Transverse colon (tissue), 4 donors: Measurements from ENCODE around the gene PFKFB2. TPM values are rescaled to one million over a fixed set of nuclear protein-coding genes. Genes with fewer than 3 reads are reported as not detected.
A peak's percentile ranks its signal among the peaks of the same experiment; 100 is the strongest.

Source experiments
- DNase-seq: peaks from one replicate; pipeline ENCODE4 v3.0.0-alpha.2; 2019
- H3K27ac ChIP-seq, 4 donors: fragments of 200-600 bp; sonication (generic); 2 replicates each; pipeline ENCODE4 v1.5.1; 2016 to 2018; ENCODE audit warnings: inconsistent platforms in 4 of 4
- H3K27me3 ChIP-seq: fragments of 200-600 bp; sonication (generic); 2 replicates; pipeline ENCODE4 v1.5.1; 2017; ENCODE audit warnings: inconsistent platforms
- H3K36me3 ChIP-seq, 4 donors: fragments of 200-600 bp; sonication (generic); 2 replicates each; pipeline ENCODE4 v1.5.1; 2017 to 2019; ENCODE audit warnings: inconsistent platforms in 4 of 4
- H3K4me1 ChIP-seq, 4 donors: fragments of 200-600 bp; sonication (generic); 2 replicates each; pipeline ENCODE4 v1.5.1; 2017 to 2020; ENCODE audit warnings: inconsistent platforms in 4 of 4
- H3K4me3 ChIP-seq, 4 donors: fragments of 200-600 bp; sonication (generic); 1 replicate in 1 of 4; 2 replicates in 3 of 4; pipeline versions ENCODE4 v1.5.1 to v1.6.1; 2017 to 2019; ENCODE audit warnings: inconsistent platforms in 4 of 4
- H3K9me3 ChIP-seq, 2 donors: fragments of 200-600 bp; sonication (generic); 2 replicates each; pipeline ENCODE4 v1.5.1; 2017 to 2019; ENCODE audit warnings: inconsistent platforms in 2 of 2
- CTCF ChIP-seq, 5 experiments: fragments of 200-600 bp in 3 of 5; fragments of 450-650 bp in 2 of 5; sonication (generic) in 3 of 5; IDR thresholded peaks; 1 replicate in 2 of 5; 2 replicates in 3 of 5; pipeline ENCODE4 v1.5.1; 2016 to 2017; ENCODE audit warnings: antibody characterized with exemption in 5 of 5, inconsistent platforms in 3 of 5, mild to moderate bottlenecking in 2 of 5, moderate library complexity in 1 of 5
- EP300 ChIP-seq: sonication (generic); formaldehyde crosslinking; IDR thresholded peaks from one replicate; pipeline ENCODE4 v1.6.1; 2017; ENCODE audit warnings: antibody characterized with exemption, low read depth
- POLR2A ChIP-seq: fragments of 450-650 bp; IDR thresholded peaks from one replicate; pipeline ENCODE4 v1.6.1; 2016; ENCODE audit warnings: antibody characterized with exemption, mild to moderate bottlenecking, moderate library complexity
- POLR2AphosphoS5 ChIP-seq, 3 donors: sonication (generic); formaldehyde crosslinking; IDR thresholded peaks; one replicate each; pipeline ENCODE4 v1.6.1; 2016; ENCODE audit warnings: antibody characterized with exemption in 3 of 3
- WGBS, 2 donors: methylation state at CpG; one replicate each; pipeline ENCODE4 v1.1.5; 2018; ENCODE audit warnings: low coverage in 1 of 2; 5-methylcytosine and 5-hydroxymethylcytosine counted together
- in situ Hi-C, 4 donors: fragments of 200-750 bp; cut with MboI; loops; one replicate each; pipeline versions ENCODE4 v1.15.0 to v1.15.1; 2017; ENCODE audit warnings: low sequenced_read_pairs in 3 of 4, low pct_ligation_motif_present in 1 of 4, low pct_unique_long_range_greater_than_20kb in 1 of 4
- intact Hi-C: fragments of 100-400 bp; cut with DNase I; formaldehyde crosslinking; loops from one replicate; pipeline ENCODE4 v1.15.1; 2023; ENCODE audit warnings: low total_unique reads
- total RNA-seq, 4 donors: library from RNA; depleted of rRNA; stranded (reverse); fragments of >200 nt; gene quantifications; one replicate each; pipeline ENCODE4 v1.1.0, GENCODE V29; 2016

The PFKFB2 gene
- total RNA-seq, 4 donors from 2014 or later, result 84.2 to 155 (median 91.1) TPM

- Histone ChIP-seq H3K27ac (no peak overlapping the region), H3K4me1 (peaks cover 0 to 11% (median 3%) of the 10 kb centered on the region in 4 donors), H3K27me3 (no peaks in the 10 kb centered on the region), H3K9me3 (no peaks in the 10 kb centered on the region), H3K4me3 (no peak overlapping the region), H3K36me3 (no peaks in the 10 kb centered on the region)
- TF ChIP-seq EP300 (no peak), POLR2AphosphoS5 (IDR thresholded peaks at IDR 0.05) (no peak), POLR2A (no peak), CTCF (IDR thresholded peaks at IDR 0.05) (no peak)
- in situ Hi-C loops (no loop called here), intact Hi-C loops (no loop called here)
- DNase-seq, result no peak
- 60 to 88% methylated on average over 1 to 4 of the region's 4 CpGs for WGBS, 2 donors
Measured at GRCh38 chr1:207018707-207019106, 34.4 kb upstream of the PFKFB2 start.

GRCh38 chr1:207019161-207019560, 33.9 kb upstream of the PFKFB2 start:
- TF ChIP-seq EP300 (no peak), POLR2A (no peak), CTCF (IDR thresholded peaks at IDR 0.05) (no peak), POLR2AphosphoS5 (IDR thresholded peaks at IDR 0.05) (no peak)
- Histone ChIP-seq H3K36me3 (no peaks in the 10 kb centered on the region), H3K27me3 (no peaks in the 10 kb centered on the region), H3K4me3 (no peak overlapping the region), H3K27ac (no peak overlapping the region), H3K4me1 (peaks cover 0 to 11% (median 3%) of the 10 kb centered on the region in 4 donors), H3K9me3 (no peaks in the 10 kb centered on the region)
- intact Hi-C loops, result no loop called here
- WGBS, 2 donors, result 100% methylated on average over 2 of the region's 2 CpGs; no CpG with 5 or more reads in 1 of the 2 donors
- in situ Hi-C loops, result no loop called here
- no peak for DNase-seq

- Histone ChIP-seq H3K9me3 (no peaks in the 10 kb centered on the region), H3K4me1 (peaks cover 0 to 11% (median 3%) of the 10 kb centered on the region in 4 donors), H3K27me3 (no peaks in the 10 kb centered on the region), H3K27ac (no peak overlapping the region), H3K4me3 (no peak overlapping the region), H3K36me3 (no peaks in the 10 kb centered on the region)
- intact Hi-C loops (no loop called here), in situ Hi-C loops (no loop called here)
- TF ChIP-seq CTCF (IDR thresholded peaks at IDR 0.05), result no peak
- no peak for TF ChIP-seq EP300
- TF ChIP-seq POLR2A, result no peak
- DNase-seq, result no peak
- 50 to 73% methylated on average over 2 of the region's 2 CpGs for WGBS, 2 donors
Measured at GRCh38 chr1:207019661-207020060, 33.4 kb upstream of the PFKFB2 start.

- H3K9me3 ChIP-seq, result no peaks in the 10 kb centered on the region
- 80% methylated on average over 9 of the region's 9 CpGs; no CpG with 5 or more reads in 1 of the 2 donors for WGBS, 2 donors
- peak overlapping the region in 1 of 4 donors; percentile 10 for H3K27ac ChIP-seq
- no peak for TF ChIP-seq CTCF (IDR thresholded peaks at IDR 0.05)
- peak; percentile 29 for TF ChIP-seq POLR2A
- peak in 2 of 3 donors; percentile 27 to 56 for TF ChIP-seq POLR2AphosphoS5 (IDR thresholded peaks at IDR 0.05)
- H3K36me3 ChIP-seq, result no peaks in the 10 kb centered on the region
- H3K27me3 ChIP-seq, result no peaks in the 10 kb centered on the region
- intact Hi-C loops (no loop called here), in situ Hi-C loops (no loop called here)
- peak; percentile 80 for DNase-seq
- H3K4me1 ChIP-seq, result peaks cover 0 to 15% (median 8%) of the 10 kb centered on the region in 4 donors
- no peak overlapping the region for H3K4me3 ChIP-seq
Measured at GRCh38 chr1:207020065-207020708, 32.9 kb upstream of the PFKFB2 start.
